Subcutaneous adipose tissue (tissue), 4 donors: ENCODE results near the gene ITM2B. TPM values are rescaled to one million over a fixed set of nuclear protein-coding genes. Genes with fewer than 3 reads are reported as not detected.

Experiments used
- CTCF ChIP-seq: fragments of 450-650 bp; IDR thresholded peaks from one replicate; pipeline ENCODE4 v1.5.1; 2016; ENCODE audit warnings: low read depth, mild to moderate bottlenecking, control low read depth, antibody characterized with exemption, moderate library complexity
- total RNA-seq, 4 donors: library from RNA; depleted of rRNA; stranded (reverse); fragments of >200 nt; gene quantifications; one replicate each; pipeline ENCODE4 v1.1.0, GENCODE V29; 2016

Gene ITM2B
- total RNA-seq, 4 donors from 2014 or later: 665 to 1,817 (median 866) TPM

GRCh38 chr13:48192411-48192935, 40.5 kb upstream of the ITM2B start:
- no peak for TF ChIP-seq CTCF

- no peak for TF ChIP-seq CTCF
Measured at GRCh38 chr13:48194379-48194754, 38.6 kb upstream of the ITM2B start.

- TF ChIP-seq CTCF: no peak
Measured at GRCh38 chr13:48199404-48199946, 33.5 kb upstream of the ITM2B start.

DNA sequence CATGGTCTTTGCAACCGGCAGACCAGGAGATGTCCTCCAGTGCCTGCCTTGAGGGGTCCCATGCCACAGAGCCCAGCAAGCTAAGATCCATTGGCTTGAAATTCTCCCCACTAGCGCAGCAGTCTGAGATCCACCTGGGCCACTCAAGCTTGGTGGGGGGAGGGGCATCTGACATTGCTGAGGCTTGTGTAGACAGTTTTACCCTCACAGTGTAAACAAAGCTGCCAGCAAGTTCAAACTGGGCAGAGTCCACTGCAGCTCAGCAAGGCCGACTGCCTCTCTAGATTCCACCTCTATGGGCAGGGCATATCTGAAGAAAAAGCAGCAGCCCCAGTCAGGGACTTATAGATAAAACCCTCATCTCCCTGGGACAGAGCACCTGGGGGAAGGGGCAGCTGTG, 32.0 kb upstream of the ITM2B start:
- no peak for TF ChIP-seq CTCF

DNA sequence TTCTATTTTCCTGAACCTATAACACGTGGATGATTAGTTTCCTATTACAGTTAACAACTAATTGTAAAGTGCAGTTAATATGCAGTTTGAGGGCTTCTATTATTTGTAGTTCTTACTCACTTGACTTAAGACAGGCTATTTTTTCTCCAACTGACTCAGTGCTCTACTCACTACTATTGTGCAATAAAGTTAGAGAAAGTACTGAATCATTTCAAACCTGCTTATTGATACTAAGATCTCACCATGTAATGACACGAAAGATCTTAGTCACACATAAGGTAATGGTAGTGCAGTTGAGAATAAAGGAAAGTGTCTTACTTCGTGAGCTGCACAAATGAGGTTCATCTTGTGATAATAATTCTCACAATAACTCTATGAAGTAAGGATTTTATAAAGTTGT, 22.8 kb upstream of the ITM2B start:
- TF ChIP-seq CTCF: no peak

DNA sequence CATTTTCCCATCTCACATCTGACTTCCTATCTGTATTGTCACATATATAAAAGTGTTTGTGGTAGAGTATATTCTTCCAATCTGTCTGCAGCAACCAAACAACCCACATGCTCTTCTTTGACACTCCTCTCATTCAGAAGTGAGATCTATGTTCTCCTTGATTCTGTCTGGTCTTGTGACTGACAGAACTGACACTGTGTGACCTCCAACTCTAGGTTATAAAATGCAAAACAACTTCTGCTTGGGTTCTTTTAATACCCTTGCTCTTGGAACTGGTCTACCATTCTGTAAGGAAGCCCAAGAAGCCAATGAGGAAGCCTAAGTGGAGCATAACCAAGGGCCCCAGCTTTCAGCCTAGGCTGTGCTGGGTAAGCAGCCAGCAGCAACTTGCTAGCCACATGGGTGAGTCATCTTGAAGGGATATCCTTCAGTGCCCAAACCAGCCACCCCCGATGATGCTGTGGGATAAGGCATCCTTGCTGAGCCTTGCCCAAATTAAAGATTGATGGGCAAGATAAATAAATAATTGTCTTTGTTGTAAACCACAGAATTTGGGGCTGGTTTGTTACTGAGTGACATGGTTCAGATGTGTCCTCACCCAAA, 18.4 kb upstream of the ITM2B start:
- TF ChIP-seq CTCF: no peak

- no peak for TF ChIP-seq CTCF
Measured at GRCh38 chr13:48216204-48216711, 16.7 kb upstream of the ITM2B start.
